GM12892 (cell line): ENCODE measurements around the gene AK3.

Experiments used
- DNase-seq: peaks from one replicate; pipeline ENCODE4 v3.0.0; 2011; ENCODE audit not compliant: insufficient read length
- FAIRE-seq: peaks from 2 replicates; lab custom pipeline; 2011; peaks lifted over from hg19 to GRCh38; lab: Jason Lieb, UNC
- POLR2A ChIP-seq: IDR thresholded peaks from 2 replicates; pipeline ENCODE4 v1.6.1; 2011; ENCODE audit warnings: low read depth, low read length, control low read depth
- POLR2AphosphoS5 ChIP-seq: IDR thresholded peaks from 2 replicates; pipeline ENCODE4 v1.6.1; 2011; ENCODE audit warnings: low read depth, low read length, control low read depth
- TAF1 ChIP-seq: IDR thresholded peaks from 2 replicates; pipeline ENCODE4 v1.6.1; 2011; ENCODE audit warnings: low read depth, mild to moderate bottlenecking, control low read depth, low read length, borderline replicate concordance

The AK3 gene

GRCh38 chr9:4717815-4718214, 23.2 kb downstream of the AK3 start:
- no peak for FAIRE-seq
- TF ChIP-seq TAF1: no peak
- TF ChIP-seq POLR2A: no peak
- TF ChIP-seq POLR2AphosphoS5: no peak
- no peak for DNase-seq

- FAIRE-seq: no peak
- TF ChIP-seq TAF1 (no peak), POLR2A (no peak), POLR2AphosphoS5 (no peak)
Measured at GRCh38 chr9:4716163-4716562, 24.8 kb downstream of the AK3 start.

GRCh38 chr9:4714266-4715016, 26.6 kb downstream of the AK3 start:
- FAIRE-seq (no peak), DNase-seq (no peak)
- TF ChIP-seq POLR2A: no peak
- no peak for TF ChIP-seq POLR2AphosphoS5
- no peak for TF ChIP-seq TAF1

More at GRCh38 chr9:4716163-4716562, 24.8 kb downstream of the AK3 start:
- DNase-seq: no peak

- FAIRE-seq (peak; percentile 100), DNase-seq (no peak)
- TF ChIP-seq POLR2A (no peak), POLR2AphosphoS5 (no peak), TAF1 (no peak)
Measured at GRCh38 chr9:4713849-4714248, 27.2 kb downstream of the AK3 start.

- TF ChIP-seq POLR2AphosphoS5 (no peak), TAF1 (no peak), POLR2A (no peak)
- no peak for DNase-seq
- FAIRE-seq: no peak
Measured at GRCh38 chr9:4709380-4709779, 31.6 kb downstream of the AK3 start.

GRCh38 chr9:4706971-4707622, 33.9 kb downstream of the AK3 start:
- DNase-seq (no peak), FAIRE-seq (peak; percentile 70)
- no peak for TF ChIP-seq POLR2A
- no peak for TF ChIP-seq POLR2AphosphoS5
- no peak for TF ChIP-seq TAF1

- TF ChIP-seq POLR2A: no peak
- no peak for TF ChIP-seq TAF1
- no peak for TF ChIP-seq POLR2AphosphoS5
- DNase-seq: no peak
- FAIRE-seq: no peak
Measured at GRCh38 chr9:4706021-4706420, 35.0 kb downstream of the AK3 start.

- FAIRE-seq: no peak
- no peak for DNase-seq
- TF ChIP-seq TAF1 (no peak), POLR2AphosphoS5 (no peak), POLR2A (no peak)
Measured at GRCh38 chr9:4704129-4704528, 36.9 kb downstream of the AK3 start.

- no peak for FAIRE-seq
- TF ChIP-seq POLR2A (no peak), POLR2AphosphoS5 (no peak), TAF1 (no peak)
- DNase-seq: no peak
Measured at GRCh38 chr9:4701526-4701925, 39.5 kb downstream of the AK3 start.

GRCh38 chr9:4700932-4701331, 40.1 kb downstream of the AK3 start:
- FAIRE-seq (no peak), DNase-seq (no peak)
- TF ChIP-seq POLR2AphosphoS5 (no peak), POLR2A (no peak), TAF1 (no peak)

- DNase-seq (no peak), FAIRE-seq (no peak)
- TF ChIP-seq TAF1: no peak
Measured at GRCh38 chr9:4700091-4700490, 40.9 kb downstream of the AK3 start.

GRCh38 chr9:4691795-4692194, 49.2 kb downstream of the AK3 start:
- TF ChIP-seq POLR2A (no peak), TAF1 (no peak), POLR2AphosphoS5 (no peak)
- FAIRE-seq (no peak), DNase-seq (no peak)
